WTC11 (cell line): ENCODE measurements around the gene C1QTNF8. TPM values are rescaled to one million over a fixed set of nuclear protein-coding genes. Genes with fewer than 3 reads are reported as not detected.

ENCODE experiments used
- ATAC-seq: fragments of 200-7000 bp; cut with Tn5 transposase; 2 replicates; pipeline ENCODE4 v1.10.0; 2021; ENCODE audit warnings: mild to moderate bottlenecking, moderate library complexity
- CTCF ChIA-PET: fragments of 300-600 bp; sonication (Branson Sonifier 250); formaldehyde crosslinking; loops from one replicate; lab custom pipeline; 2021; ENCODE audit warnings: antibody characterized with exemption; lab: Charles Lee
- POLR2A ChIA-PET: fragments of 350-600 bp; sonication (Branson Sonifier 250); formaldehyde crosslinking; loops from one replicate; lab custom pipeline; 2021; ENCODE audit warnings: antibody characterized with exemption; lab: Charles Lee
- DNase-seq: peaks from one replicate; pipeline ENCODE4 v3.0.0; 2021; ENCODE audit warnings: low spot score
- H3K27ac Mint-ChIP-seq: 2 replicates; pipeline ENCODE4 v1.8.0; 2021; ENCODE audit warnings: mixed read lengths
- H3K27me3 Mint-ChIP-seq: 2 replicates; pipeline ENCODE4 v1.8.0; 2021; ENCODE audit warnings: low read depth, mild to moderate bottlenecking, moderate library complexity, mixed read lengths
- H3K36me3 Mint-ChIP-seq: 2 replicates; pipeline ENCODE4 v1.8.0; 2021; ENCODE audit warnings: mixed read lengths
- H3K4me1 Mint-ChIP-seq: 2 replicates; pipeline ENCODE4 v1.8.0; 2022; ENCODE audit warnings: mixed read lengths
- H3K4me3 Mint-ChIP-seq: 2 replicates; pipeline ENCODE4 v1.8.0; 2021; ENCODE audit warnings: mild to moderate bottlenecking, moderate library complexity, mixed read lengths
- H3K9me3 Mint-ChIP-seq: 2 replicates; pipeline ENCODE4 v1.8.0; 2021; ENCODE audit warnings: mixed read lengths
- AFF4 ChIP-seq: sonication (generic); formaldehyde crosslinking; IDR thresholded peaks from 2 replicates; pipeline ENCODE4 v1.8.1; 2023; ENCODE audit warnings: mild to moderate bottlenecking, missing genetic modification reagents, borderline replicate concordance
- EMX1 ChIP-seq: fragments of 250-450 bp; sonication (Bioruptor Pico); IDR thresholded peaks from 2 replicates; pipeline ENCODE4 v1.8.0; 2021; ENCODE audit warnings: mild to moderate bottlenecking
- FOXK1 ChIP-seq: sonication (generic); formaldehyde crosslinking; IDR thresholded peaks from 2 replicates; pipeline ENCODE4 v1.8.0; 2022; ENCODE audit warnings: mild to moderate bottlenecking, moderate library complexity, missing genetic modification reagents
- FOXP1 ChIP-seq: sonication (generic); formaldehyde crosslinking; IDR thresholded peaks from 2 replicates; pipeline ENCODE4 v1.8.0; 2022; ENCODE audit warnings: missing genetic modification reagents, mild to moderate bottlenecking, moderate library complexity, borderline replicate concordance
- JAZF1 ChIP-seq: fragments of 250-450 bp; sonication (Bioruptor Pico); IDR thresholded peaks from 2 replicates; pipeline ENCODE4 v1.9.0; 2021; ENCODE audit warnings: moderate library complexity, mild to moderate bottlenecking, inconsistent platforms
- JUN ChIP-seq: sonication (generic); formaldehyde crosslinking; IDR thresholded peaks from 2 replicates; pipeline ENCODE4 v1.8.0; 2023; ENCODE audit warnings: mild to moderate bottlenecking, missing genetic modification reagents
- MXD4 ChIP-seq: fragments of 250-450 bp; sonication (Bioruptor Pico); IDR thresholded peaks from 2 replicates; pipeline ENCODE4 v1.8.0; 2021; ENCODE audit warnings: mild to moderate bottlenecking, moderate library complexity, borderline replicate concordance
- NR3C1 ChIP-seq: sonication (generic); formaldehyde crosslinking; conservative IDR thresholded peaks from 2 replicates; pipeline ENCODE4 v1.8.1; 2023; ENCODE audit warnings: low read depth, mild to moderate bottlenecking, missing genetic modification reagents
- TEAD1 ChIP-seq: sonication (generic); formaldehyde crosslinking; IDR thresholded peaks from 2 replicates; pipeline ENCODE4 v1.8.0; 2022; ENCODE audit warnings: mild to moderate bottlenecking, missing genetic modification reagents
- TEAD4 ChIP-seq: sonication (generic); formaldehyde crosslinking; IDR thresholded peaks from 2 replicates; pipeline ENCODE4 v1.8.0; 2022; ENCODE audit warnings: mild to moderate bottlenecking, missing genetic modification reagents
- ZNF317 ChIP-seq: sonication (generic); formaldehyde crosslinking; IDR thresholded peaks from 2 replicates; pipeline ENCODE4 v1.8.1; 2023; ENCODE audit warnings: low read depth, mild to moderate bottlenecking, moderate library complexity, missing genetic modification reagents, borderline replicate concordance
- ZNF396 ChIP-seq: fragments of 250-450 bp; sonication (Bioruptor Pico); IDR thresholded peaks from 2 replicates; pipeline ENCODE4 v1.8.0; 2021; ENCODE audit warnings: mild to moderate bottlenecking, moderate library complexity, borderline replicate concordance
- ZNF671 ChIP-seq: fragments of 250-450 bp; sonication (Bioruptor Pico); IDR thresholded peaks from 2 replicates; pipeline ENCODE4 v1.8.0; 2021; ENCODE audit warnings: mild to moderate bottlenecking
- total RNA-seq: library from RNA; stranded (reverse); gene quantifications from 3 replicates; pipeline ENCODE4 v1.2.3, GENCODE V29; 2021
- TF ChIP-seq, protein P1 (sequence below): sonication (generic); formaldehyde crosslinking; IDR thresholded peaks from 2 replicates; pipeline ENCODE4 v1.8.1; 2022; ENCODE audit warnings: low read depth, missing genetic modification reagents, borderline replicate concordance
- TF ChIP-seq, protein P2 (sequence below): fragments of 250-450 bp; sonication (Bioruptor Pico); conservative IDR thresholded peaks from 2 replicates; pipeline ENCODE4 v1.9.0; 2021; ENCODE audit warnings: mild to moderate bottlenecking
- TF ChIP-seq, protein P3 (sequence below): sonication (generic); formaldehyde crosslinking; conservative IDR thresholded peaks from 2 replicates; pipeline ENCODE4 v1.8.1; 2022; ENCODE audit warnings: mild to moderate bottlenecking, missing genetic modification reagents
- TF ChIP-seq, protein P4 (sequence below): sonication (generic); formaldehyde crosslinking; IDR thresholded peaks from 2 replicates; pipeline ENCODE4 v1.8.1; 2022; ENCODE audit warnings: mild to moderate bottlenecking, moderate library complexity, missing genetic modification reagents
- TF ChIP-seq, protein P5 (sequence below): sonication (generic); formaldehyde crosslinking; conservative IDR thresholded peaks from 2 replicates; pipeline ENCODE4 v1.8.1; 2023; ENCODE audit warnings: mild to moderate bottlenecking, low read depth, missing genetic modification reagents, moderate library complexity

Gene C1QTNF8
- total RNA-seq, 1 experiment from 2014 or later: 0.13 TPM

DNA sequence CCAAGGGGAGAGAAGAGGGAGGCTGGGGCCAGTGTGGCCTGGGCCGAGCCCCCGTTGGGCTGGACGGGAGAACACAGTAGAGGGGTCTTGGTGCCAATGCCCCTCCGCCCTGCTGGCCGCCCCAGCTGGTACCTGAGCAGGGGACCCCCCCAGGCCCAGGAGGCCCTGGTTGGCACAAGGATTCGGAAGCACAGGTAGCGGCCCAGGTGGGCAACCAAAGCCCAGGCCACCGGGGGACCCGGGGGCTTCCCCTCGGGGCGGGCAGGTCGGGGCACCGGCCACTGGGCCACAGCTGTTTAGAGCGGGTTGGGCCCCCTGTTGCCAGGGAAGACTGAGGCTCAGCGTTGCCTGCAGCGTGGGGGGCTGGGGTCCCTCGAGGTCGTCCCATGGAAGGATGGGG lies 28.2 kb upstream of the C1QTNF8 start:
- POLR2A ChIA-PET: no interaction called here
- Mint-ChIP-seq H3K27ac (no peak overlapping the region), H3K4me3 (no peak overlapping the region), H3K4me1 (no peaks in the 10 kb centered on the region), H3K9me3 (no peaks in the 10 kb centered on the region), H3K36me3 (no peaks in the 10 kb centered on the region), H3K27me3 (no peaks in the 10 kb centered on the region)
- DNase-seq (no peak), ATAC-seq (no peak)
- CTCF ChIA-PET: interaction anchor here (0.7 kb wide), 1 partner anchor 18 kb away, joined by 3 read pairs; no protein-coding TSS in a partner anchor
- TF ChIP-seq, protein P1, sequence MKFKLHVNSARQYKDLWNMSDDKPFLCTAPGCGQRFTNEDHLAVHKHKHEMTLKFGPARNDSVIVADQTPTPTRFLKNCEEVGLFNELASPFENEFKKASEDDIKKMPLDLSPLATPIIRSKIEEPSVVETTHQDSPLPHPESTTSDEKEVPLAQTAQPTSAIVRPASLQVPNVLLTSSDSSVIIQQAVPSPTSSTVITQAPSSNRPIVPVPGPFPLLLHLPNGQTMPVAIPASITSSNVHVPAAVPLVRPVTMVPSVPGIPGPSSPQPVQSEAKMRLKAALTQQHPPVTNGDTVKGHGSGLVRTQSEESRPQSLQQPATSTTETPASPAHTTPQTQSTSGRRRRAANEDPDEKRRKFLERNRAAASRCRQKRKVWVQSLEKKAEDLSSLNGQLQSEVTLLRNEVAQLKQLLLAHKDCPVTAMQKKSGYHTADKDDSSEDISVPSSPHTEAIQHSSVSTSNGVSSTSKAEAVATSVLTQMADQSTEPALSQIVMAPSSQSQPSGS (CRISPR knock-in tag): no peak
- TF ChIP-seq ZNF671 (CRISPR knock-in tag): no peak
- TF ChIP-seq NR3C1 (CRISPR knock-in tag): no peak
- TF ChIP-seq JUN (CRISPR knock-in tag): no peak
- TF ChIP-seq, protein P2, sequence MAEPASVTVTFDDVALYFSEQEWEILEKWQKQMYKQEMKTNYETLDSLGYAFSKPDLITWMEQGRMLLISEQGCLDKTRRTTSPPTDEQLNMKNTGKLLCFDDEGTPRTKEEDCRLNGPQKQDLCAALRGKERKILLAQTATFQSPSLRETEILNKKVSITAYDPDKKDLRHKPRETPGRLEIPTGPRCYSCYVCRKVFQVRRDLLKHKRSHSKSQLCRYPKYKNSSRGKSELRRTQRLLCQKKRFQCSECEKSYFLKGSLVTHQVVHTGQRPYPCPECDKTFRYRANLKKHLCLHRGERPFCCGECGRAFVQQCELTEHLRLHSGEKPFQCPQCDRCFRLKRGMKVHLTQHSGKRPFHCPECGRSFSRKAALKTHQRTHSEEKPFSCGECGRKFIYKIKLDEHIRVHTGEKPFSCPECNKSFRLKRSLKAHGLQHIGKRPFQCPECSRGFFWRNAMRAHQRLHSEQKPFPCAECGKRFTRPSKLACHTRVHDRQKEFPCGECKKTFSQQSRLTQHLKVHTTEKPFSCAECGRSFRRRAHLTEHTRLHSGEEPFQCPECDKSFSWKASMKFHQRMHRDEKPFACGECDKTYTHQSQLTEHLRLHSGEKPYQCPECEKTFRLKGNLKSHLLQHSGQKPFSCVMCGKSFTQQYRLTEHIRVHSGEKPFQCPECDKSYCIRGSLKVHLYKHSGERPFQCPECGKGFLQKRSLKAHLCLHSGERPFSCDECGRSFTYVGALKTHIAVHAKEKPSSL (CRISPR knock-in tag): no peak
- TF ChIP-seq EMX1 (CRISPR knock-in tag): no peak
- TF ChIP-seq JAZF1 (CRISPR knock-in tag): no peak
- TF ChIP-seq, protein P3, sequence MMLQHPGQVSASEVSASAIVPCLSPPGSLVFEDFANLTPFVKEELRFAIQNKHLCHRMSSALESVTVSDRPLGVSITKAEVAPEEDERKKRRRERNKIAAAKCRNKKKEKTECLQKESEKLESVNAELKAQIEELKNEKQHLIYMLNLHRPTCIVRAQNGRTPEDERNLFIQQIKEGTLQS: no peak
- no peak for TF ChIP-seq FOXP1 (CRISPR knock-in tag)
- TF ChIP-seq, protein P4, sequence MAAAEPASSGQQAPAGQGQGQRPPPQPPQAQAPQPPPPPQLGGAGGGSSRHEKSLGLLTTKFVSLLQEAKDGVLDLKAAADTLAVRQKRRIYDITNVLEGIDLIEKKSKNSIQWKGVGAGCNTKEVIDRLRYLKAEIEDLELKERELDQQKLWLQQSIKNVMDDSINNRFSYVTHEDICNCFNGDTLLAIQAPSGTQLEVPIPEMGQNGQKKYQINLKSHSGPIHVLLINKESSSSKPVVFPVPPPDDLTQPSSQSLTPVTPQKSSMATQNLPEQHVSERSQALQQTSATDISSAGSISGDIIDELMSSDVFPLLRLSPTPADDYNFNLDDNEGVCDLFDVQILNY: no peak
- TF ChIP-seq TEAD4 (CRISPR knock-in tag): no peak
- no peak for TF ChIP-seq TEAD1 (CRISPR knock-in tag)
- no peak for TF ChIP-seq ZNF317
- no peak for TF ChIP-seq MXD4 (CRISPR knock-in tag)
- TF ChIP-seq, protein P5, sequence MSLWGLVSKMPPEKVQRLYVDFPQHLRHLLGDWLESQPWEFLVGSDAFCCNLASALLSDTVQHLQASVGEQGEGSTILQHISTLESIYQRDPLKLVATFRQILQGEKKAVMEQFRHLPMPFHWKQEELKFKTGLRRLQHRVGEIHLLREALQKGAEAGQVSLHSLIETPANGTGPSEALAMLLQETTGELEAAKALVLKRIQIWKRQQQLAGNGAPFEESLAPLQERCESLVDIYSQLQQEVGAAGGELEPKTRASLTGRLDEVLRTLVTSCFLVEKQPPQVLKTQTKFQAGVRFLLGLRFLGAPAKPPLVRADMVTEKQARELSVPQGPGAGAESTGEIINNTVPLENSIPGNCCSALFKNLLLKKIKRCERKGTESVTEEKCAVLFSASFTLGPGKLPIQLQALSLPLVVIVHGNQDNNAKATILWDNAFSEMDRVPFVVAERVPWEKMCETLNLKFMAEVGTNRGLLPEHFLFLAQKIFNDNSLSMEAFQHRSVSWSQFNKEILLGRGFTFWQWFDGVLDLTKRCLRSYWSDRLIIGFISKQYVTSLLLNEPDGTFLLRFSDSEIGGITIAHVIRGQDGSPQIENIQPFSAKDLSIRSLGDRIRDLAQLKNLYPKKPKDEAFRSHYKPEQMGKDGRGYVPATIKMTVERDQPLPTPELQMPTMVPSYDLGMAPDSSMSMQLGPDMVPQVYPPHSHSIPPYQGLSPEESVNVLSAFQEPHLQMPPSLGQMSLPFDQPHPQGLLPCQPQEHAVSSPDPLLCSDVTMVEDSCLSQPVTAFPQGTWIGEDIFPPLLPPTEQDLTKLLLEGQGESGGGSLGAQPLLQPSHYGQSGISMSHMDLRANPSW: no peak
- no peak for TF ChIP-seq FOXK1 (CRISPR knock-in tag)
- no peak for TF ChIP-seq AFF4 (CRISPR knock-in tag)
- TF ChIP-seq ZNF396 (CRISPR knock-in tag): no peak
